GM21576 (cell line): ENCODE measurements around the gene CNIH4.
"Not testable (repeated sequence)": the region's sequence is repeated elsewhere in the genome, so short reads cannot be mapped to it uniquely, and the experiment has no call there.

Experiments used
- ATAC-seq: cut with Tn5 transposase; IDR thresholded peaks from one replicate; pipeline ENCODE4 v1.9.1; 2021; ENCODE audit warnings: mild to moderate bottlenecking, moderate library complexity; ENCODE audit not compliant: unreplicated experiment

CNIH4 gene

DNA sequence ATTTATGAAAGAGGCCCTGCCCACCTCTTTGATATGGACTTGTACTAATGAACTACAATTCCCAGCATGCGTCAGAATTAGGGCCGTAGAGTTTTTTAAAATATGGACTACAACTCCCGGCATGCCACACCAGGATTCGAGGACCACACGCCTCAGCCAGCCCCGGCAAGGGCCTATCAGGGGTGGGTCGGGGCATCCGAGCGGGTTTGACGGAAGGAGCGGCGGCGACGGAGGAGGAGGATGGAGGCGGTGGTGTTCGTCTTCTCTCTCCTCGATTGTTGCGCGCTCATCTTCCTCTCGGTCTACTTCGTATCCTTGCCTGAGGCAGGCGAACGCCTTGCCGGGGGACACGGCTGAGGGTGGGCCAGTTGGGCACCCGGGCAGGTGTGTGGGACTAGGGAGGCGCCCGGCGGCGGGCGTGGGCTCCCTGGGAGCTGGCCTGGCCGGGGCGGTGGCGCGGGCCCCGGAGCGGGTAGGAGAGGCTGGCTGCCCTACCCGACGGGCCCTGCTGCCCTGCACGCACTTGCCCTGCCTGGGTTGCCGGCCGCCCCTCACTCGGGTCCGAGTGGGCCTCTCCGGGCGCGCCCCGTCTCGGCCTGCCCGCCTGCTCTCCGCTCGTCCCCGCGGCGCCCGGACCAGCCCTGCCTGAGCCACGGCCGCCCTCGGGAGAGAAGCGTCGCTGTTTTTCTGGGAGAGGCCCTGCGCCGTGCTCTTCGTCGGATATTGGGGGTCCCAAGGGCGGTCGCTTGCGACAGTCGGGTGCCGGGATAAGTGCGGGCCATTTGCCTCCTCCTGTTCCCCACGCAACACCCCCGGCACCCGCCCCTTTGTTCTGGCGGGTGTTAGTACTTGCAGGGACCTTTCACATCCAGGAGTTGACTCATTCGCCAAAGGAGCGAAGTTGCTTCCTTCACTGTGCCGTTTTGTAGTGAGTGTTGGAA lies at the start of gene CNIH4:
CNIH4 (plus strand) TSS at position 195 of the 941 bp plus-strand sequence; CDS start at position 241, 46 bp downstream.
- ATAC-seq = peak; percentile 98

DNA sequence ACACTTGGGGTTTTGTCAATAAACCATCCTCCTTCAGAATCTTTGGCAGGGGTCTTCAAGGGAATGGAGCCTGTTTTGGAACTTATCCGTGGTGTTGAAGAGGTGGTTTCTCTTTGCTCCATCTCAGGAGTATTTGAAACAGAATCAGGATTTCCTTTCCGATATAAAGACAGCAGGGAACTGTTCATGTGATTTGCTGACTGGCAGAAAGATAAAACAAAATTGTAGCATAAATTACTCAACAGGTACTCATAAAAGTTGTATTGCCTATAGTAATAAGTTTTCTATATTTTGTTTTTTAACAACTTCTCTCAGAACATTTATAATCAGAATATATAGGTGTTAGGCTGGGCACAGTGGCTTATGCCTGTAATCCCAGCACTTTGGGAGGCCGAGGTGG lies 48.6 kb upstream of the CNIH4 start:
- no peak for ATAC-seq

DNA sequence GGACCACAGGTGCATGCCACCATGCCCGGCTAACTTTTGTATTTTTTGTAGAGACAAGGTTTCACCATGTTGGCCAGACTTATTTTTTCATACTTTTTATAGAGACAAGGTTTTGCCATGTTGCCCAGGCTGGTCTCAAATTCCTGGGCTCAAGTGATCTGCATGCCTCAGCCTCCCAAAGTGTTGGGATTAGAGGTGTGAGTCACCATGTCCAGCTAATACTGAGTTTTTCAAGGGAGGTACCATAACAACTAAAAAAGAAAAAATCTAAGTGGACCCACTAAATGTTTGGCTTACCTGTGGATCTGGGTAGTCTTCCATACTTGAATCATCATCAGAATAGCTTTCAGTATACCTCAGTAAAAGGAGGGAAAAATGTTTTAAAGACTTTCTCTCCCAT lies 45.2 kb upstream of the CNIH4 start:
- not testable (repeated sequence) for ATAC-seq

DNA sequence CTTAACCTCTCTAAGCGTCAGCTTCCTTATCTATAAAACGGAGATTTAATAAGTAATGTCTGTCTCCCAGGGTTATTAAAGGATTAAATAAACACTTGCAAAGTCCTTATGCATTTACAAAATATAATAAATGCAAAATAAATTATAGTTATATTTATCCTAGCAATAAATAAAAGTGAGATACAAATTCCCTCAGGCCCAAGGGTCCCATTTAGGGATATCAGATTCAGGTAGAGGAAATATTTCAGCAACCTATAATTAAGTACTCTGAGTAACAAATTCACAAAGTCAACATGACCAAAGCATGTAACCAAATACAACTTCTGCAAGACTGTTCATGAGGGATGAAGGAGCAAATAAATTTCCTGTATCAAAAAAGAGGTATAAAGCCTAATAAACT lies 44.7 kb upstream of the CNIH4 start:
- no peak for ATAC-seq

DNA sequence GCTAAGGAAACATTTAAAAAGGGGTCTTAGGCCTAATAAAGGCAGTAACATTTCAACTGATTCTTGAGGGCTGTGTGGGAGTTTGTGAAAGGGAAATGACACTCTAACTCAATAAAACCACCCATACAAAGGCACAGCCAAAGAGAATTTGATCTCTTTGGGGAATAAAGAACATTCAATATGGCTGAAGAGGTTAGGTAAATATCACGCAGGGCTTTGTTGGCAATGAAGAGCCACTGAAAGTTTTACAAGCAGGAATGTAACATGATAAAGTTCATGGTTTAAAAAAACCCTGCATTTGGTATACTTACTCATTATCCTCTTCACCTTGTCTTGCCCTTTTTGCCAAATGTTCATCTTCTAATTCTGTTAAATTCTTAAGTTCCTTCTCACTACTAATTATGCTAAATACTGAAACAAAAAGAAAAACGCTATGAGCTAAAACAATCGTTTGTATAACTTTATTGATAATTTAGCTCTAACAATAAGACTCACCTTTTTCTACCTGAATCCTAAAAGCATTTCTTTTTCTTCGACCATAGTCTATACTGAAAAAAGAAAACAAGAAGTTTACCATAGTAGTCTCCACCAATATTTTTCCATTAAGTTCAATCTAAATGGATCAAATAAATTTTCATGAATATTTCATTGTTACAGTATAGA lies 39.2 kb upstream of the CNIH4 start:
- ATAC-seq = no peak

DNA sequence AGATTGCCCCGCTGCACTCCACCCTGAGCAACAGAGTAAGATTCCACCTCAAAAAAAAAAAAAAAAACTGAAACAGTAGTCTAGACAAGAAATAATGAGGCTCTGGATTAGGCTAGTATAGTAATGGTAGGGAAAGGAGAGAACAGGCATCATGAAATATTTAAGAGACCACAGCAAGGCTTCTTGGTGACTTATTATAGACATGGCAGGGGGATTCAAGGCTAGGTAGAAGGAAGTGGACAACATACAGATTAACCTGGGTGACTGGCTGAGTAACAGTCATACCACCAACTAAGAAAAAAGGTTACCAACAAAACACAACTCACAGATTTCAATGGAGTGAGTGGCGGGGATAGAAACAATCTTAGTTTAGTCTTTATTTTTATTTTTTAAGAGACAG lies 35.0 kb upstream of the CNIH4 start:
- ATAC-seq = no peak

DNA sequence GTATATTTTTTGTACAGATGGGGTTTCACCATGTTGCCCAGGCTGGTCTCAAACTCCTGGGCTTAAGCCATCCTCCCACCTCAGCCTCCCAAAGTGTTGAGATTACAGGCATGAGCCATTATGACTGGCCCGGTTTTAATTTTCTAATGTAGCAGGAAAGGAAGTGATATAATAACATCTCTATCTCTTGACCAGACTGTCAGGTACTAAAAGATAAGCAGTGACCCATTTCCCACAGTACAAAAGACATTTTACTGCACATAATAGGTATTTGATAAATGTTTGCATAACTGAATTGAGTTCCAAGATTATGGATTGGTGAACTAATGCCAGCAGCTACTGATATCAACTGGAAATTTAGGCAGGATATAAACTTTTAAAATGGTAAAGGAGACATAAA lies 30.7 kb upstream of the CNIH4 start:
- ATAC-seq = no peak

DNA sequence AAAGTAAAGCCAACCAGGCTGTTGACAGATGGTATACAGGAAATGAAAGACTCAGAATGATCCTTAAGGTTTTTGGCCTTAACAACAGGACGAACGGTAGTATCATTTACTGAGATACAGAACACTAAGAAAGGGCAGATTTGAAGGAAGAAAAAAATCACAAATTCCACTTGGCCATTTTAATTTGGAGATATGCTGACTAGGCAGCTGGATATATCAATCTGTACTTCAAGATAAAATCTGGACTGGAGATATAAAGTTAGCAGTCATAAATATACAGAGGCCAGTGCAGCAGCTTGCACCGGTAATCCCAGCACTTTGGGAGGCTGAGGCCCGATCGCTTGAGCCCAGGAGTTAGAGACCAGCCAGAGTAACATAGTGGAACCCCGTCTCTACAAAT lies 28.0 kb upstream of the CNIH4 start:
- no peak for ATAC-seq

DNA sequence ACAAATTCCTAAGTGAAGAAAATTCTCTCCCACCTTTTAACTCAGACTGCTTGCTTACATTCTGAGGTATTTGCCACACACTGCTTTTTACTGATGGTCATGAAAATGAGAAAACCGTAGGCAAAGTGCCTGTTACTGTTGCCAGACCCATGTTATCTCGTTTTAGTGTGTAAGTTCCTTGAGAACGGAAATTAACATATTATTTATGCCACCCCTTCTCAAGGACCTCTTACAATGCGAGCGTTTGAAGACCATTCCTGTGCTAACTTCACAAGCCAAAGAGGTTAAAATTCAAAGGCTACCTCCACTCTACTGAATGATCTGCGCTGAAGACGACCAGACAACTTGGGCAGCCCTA lies 27.2 kb upstream of the CNIH4 start:
- ATAC-seq = no peak

DNA sequence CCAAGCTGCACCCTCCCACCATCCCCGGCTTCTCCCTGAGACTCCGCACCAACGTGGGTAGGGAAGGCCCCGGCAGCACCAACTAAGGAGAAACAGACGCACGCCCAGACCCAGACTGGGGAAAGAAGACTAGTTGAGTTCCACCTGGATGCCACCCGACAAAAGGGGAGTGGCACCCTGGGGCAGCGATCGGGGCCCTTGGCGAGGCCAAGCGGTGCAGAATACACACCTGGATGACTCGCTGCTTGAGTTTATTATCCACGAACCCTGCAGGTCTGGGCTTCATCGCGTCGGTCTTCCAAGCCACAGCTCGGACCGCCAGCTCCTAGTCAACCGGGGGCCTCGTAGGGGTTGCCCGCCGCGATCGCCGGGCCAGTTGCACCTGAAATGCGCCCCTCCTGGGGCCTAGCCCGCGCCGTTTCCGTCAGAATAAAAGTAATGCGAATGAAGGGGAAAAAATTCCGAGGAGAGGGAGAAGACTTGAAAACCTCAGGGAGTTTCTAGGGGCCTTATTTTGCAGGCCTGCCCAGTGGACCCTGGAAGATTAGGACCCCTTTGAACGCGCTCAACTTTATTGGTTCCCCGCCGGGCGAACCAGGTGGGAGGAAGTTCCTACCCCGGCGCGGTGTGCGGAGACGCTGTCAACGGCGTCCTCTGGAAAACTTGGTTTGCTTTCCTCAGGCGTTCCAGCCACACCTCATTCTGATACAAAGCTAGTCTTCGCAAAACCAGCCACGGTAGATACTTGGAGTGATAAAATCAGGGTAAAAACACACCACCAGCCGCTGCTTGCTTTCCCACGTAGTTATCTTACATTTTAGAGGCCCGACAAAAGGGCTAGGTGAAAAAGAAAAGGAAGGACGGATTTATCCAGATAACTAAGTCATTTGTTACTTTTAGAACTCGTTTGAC lies 26.6 kb upstream of the CNIH4 start, which contains the start of gene NVL:
NVL (minus strand) TSS at position 331 of the 912 bp plus-strand sequence; CDS start at position 286, 45 bp downstream.
- peak; percentile 74 for ATAC-seq

DNA sequence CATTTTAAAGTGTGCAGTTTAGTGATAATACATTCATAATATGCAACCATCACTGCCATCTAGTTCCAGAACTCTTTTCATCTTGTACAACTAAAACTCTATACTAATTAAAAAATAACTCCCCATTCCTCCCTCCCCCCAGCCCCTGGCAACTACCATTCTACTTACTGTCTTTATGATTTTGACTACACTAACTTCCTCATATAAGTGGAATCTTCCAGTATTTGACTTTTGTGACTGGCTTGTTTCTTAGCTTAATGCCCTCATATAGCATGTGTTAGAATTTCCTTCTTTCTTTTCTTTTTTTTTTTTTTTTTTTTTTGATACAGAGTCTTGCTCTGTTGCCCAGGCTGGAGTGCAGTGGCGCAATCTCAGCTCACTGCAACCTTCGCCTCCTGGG lies 25.4 kb upstream of the CNIH4 start:
- no peak for ATAC-seq

DNA sequence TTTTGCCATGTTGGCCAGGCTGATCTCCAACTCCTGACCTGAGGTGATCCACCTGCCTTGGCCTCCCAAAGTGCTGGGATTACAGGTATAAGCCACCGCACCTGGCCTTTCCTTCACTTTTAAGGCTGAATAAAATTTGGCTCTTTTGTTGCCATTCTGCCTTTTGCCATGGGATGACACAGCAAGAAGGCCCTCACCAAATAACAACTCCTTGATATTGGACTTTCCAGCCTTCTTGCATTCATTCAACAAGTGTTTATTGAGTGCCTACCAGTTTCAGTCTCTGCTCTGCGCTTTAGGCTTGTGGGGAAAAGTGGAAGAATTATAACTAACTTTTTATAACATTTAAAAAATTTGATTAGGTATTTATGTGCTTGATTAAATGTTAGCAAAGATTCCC lies 24.9 kb upstream of the CNIH4 start:
- ATAC-seq = no peak

DNA sequence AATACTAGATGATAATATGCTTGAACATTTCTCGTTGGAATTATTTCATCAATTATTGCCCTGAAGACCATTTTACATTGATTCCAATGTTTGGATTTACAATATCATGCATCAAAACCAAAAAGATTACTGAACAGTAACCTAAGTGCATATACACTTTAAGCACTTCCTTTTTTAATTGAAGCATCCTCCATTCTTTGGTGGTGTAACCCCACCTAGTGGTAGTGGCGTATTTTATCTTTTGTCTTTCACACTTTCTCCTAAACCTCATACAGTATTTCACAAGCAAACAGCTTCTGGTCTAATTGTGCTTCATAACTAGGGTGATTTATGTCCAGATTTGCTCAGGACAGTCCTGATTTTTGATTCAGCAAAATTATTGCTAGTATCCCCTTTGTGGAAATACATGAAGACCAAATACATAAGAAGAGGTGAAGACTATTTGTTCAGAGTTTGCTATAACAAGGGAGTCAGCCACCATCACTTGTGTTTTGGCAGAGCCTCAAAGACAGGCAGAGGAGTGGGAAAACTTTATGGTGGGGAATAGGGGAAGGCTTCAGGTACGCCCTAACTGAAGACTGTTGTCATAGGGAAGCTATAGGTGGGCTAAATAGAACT lies 23.3 kb upstream of the CNIH4 start:
- peak; percentile 44 for ATAC-seq

DNA sequence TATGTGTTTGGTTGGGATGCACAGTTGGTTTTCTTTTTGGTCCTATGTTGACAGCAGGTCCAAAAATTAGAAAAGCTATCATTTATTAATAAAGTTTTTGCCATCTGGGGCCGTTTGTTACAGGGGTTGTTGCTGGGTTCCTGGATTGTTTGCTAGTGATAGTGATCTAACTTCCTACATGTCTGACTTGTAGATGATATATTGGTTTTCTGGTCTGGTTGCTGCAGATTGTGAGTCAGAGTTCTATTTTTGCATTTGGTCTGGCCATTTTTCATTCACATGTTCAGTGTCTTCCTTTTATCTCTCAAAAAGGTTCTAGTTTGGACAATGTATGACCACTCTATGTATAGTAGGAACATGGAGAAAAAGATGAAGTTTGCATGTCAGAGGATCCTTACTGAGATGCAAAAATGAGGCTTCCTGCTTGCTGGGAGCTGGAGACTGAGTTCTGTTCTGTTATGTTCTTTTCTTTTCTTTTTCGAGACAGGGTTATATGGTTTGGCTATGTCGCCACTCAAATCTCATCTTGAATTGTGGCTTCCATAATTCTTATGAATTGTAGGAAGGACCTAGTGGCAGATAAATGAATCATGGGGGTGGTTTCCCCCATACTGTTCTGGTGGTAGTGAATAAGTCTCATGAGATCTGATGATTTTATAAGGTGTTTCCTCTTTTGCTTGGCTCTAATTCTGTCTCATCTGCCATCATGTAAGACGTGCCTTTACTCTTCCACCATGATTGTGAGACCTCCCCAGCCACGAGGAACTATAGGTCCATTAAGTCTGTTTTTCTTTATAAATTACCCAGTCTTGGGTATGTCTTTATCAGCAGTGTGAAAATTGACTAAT lies 22.5 kb upstream of the CNIH4 start:
- ATAC-seq = no peak

DNA sequence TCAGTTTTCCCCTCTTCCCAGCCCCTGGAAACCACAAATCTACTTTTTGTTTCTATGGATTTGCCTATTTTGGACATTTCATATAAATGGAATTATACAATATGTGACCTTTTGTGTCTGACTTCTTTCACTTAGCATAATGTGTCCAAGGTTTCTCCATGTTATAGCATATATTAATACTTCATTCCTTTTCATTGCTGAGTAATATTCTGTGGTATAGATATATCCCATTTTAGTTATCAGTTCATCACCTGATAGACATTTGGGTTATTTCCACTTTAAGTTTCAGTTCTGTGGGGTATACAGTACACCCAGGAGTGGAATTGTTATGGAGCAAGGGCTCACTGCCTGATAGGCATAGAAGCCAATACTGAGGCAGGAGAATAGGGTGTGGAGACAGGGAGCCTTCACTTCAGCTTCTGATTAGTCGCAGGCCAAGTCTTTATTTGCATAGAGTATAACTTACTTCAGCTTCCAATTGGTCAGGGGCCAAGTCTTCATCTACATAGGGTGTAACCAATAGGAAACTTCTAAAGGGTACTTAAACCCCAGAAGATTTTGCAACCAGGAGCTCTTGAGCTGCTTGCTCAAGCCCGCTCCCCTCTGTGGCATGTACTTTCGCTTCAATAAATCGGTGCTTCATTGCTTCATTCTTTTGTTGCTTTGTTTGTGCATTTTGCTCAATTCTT lies 18.4 kb upstream of the CNIH4 start:
- no peak for ATAC-seq

DNA sequence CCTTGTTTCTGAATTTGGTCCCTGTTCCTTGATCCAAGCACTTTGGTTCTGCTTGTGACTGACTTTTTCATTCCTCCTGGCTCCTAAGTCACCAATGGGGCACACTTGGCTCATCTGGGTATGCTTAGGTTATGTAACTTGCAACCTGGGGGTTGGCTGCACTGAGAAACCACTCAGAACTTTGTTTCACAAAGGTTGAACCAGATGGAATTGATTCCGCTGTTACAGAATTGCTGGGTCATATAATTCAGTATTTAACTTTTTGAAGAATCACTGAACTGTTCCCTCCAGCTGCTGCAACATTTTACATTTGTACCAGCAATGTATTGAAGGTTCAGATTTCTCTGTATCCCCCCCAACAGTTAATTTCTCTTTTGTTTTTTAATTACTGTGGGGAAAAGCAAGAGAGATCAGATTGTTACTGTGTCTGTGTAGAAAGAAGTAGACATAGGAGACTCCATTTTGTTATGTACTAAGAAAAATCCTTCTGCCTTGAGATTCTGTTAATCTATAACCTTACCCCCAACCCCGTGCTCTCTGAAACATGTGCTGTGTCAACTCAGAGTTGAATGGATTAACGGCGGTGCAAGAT lies 17.1 kb upstream of the CNIH4 start:
- no peak for ATAC-seq

DNA sequence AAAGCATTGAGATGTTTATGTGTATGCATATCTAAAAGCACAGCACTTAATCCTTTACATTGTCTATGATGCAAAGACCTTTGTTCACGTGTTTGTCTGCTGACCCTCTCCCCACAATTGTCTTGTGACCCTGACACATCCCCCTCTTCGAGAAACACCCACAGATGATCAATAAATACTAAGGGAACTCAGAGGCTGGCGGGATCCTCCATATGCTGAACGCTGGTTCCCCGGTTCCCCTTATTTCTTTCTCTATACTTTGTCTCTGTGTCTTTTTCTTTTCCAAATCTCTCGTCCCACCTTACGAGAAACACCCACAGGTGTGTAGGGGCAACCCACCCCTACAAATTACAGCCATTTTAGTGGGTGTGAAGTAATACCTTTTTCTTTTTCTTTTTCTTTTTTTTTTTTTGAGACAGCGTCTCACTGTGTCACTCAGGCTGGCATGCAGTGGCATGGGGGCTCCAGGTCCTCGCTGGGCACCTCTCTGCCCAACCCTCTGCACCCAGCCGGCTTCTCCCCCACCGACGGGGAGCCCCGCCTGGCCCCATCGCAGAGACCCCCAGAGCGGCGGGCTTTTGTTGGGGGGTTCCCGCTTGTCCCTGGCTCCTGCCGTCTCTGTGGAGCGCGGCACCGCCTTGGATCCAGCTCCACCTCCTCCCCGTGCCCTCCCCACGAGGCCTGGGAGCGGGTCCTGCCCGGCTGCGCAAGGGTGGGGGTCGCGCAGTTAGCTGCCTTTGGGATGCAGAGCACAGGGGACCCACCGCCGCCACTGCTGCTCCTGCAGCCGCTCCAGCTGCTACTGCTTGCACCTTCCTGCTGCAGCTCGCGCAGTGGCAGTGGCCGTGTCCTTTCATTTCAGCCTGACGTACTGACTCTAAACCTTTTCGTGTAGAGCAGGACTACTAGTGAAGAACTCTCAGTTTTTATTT lies 16.0 kb upstream of the CNIH4 start:
- peak; percentile 58 for ATAC-seq

DNA sequence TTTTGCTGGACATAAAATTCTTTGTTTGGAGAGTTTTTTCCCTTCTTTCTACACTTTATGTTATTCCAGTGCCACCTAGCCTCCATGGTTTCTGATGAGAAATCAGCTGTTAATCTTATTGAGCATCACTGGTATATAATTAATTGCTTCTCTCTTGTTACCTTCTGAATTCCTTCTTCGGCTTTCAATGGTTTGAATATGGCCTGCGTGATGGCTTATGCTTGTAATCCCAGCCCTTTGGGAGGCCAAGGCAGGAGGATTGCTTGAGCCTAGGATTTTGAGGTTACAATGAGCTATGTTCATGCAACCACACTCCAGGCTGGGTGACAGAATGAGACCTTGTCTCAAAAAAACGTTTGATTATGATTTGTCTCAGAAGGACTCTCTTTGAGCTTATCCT lies 13.0 kb upstream of the CNIH4 start:
- ATAC-seq = no peak
